Measurements from ENCODE around the gene P2RY14. TPM values are rescaled to one million over a fixed set of nuclear protein-coding genes. Genes with fewer than 3 reads are reported as not detected.
A peak's percentile ranks its signal among the peaks of the same experiment; 100 is the strongest.

P2RY14 gene
- total RNA-seq, 1 donor from 2014 or later, result 0.11 TPM

- FAIRE-seq, result no peak
- Histone ChIP-seq H3K4me1 (ENCODE audit: insufficient read depth, low read length) (no peaks in the 10 kb centered on the region), H3K4me3 (ENCODE audit: insufficient read depth, low read depth, low read length) (no peak overlapping the region), H4K20me1 (ENCODE audit: insufficient read depth, low read length) (no peaks in the 10 kb centered on the region), H2AFZ (ENCODE audit: low read depth, low read length) (no peak overlapping the region), H3K27me3 (ENCODE audit: insufficient read depth, low read length) (no peaks in the 10 kb centered on the region), H3K27ac (ENCODE audit: low read depth, low read length) (no peak overlapping the region), H3K9me3 (ENCODE audit: insufficient read depth, low read depth, low read length) (no peaks in the 10 kb centered on the region), H3K79me2 (ENCODE audit: insufficient read depth, low read length) (no peaks in the 10 kb centered on the region), H3K36me3 (ENCODE audit: insufficient read depth, low read length) (no peaks in the 10 kb centered on the region), H3K4me2 (ENCODE audit: low read length) (no peak overlapping the region), H3K9ac (ENCODE audit: low read length) (no peak overlapping the region)
- TF ChIP-seq EZH2 (IDR thresholded peaks at IDR 0.05; ENCODE audit: insufficient read depth, low read length), result no peak
- TF ChIP-seq CTCF (IDR thresholded peaks at IDR 0.05; ENCODE audit: insufficient read depth, low read depth, low read length), result no peak
- no peak for DNase-seq (ENCODE audit: low read depth)
- Mint-ChIP-seq H3K27ac (ENCODE audit: unreplicated experiment) (no peak overlapping the region), H3K4me3 (ENCODE audit: unreplicated experiment) (no peak overlapping the region), H3K9me3 (ENCODE audit: unreplicated experiment) (no peaks in the 10 kb centered on the region), H3K4me1 (ENCODE audit: low read depth, unreplicated experiment) (peaks cover 24% of the 10 kb centered on the region), H3K27me3 (ENCODE audit: low read depth, unreplicated experiment) (no peaks in the 10 kb centered on the region), H3K36me3 (ENCODE audit: low read depth, unreplicated experiment) (no peaks in the 10 kb centered on the region)
Observed at GRCh38 chr3:151199554-151200438, 78.5 kb downstream of the P2RY14 start.

GRCh38 chr3:151198849-151199248 lies 79.5 kb downstream of the P2RY14 start:
- H3K36me3 Mint-ChIP-seq (ENCODE audit: low read depth, unreplicated experiment), result no peaks in the 10 kb centered on the region
- H3K27ac ChIP-seq (ENCODE audit: low read depth, low read length), result no peak overlapping the region
- H3K27me3 Mint-ChIP-seq (ENCODE audit: low read depth, unreplicated experiment), result no peaks in the 10 kb centered on the region
- H4K20me1 ChIP-seq (ENCODE audit: insufficient read depth, low read length), result no peaks in the 10 kb centered on the region
- TF ChIP-seq EZH2 (IDR thresholded peaks at IDR 0.05; ENCODE audit: insufficient read depth, low read length) (no peak), CTCF (IDR thresholded peaks at IDR 0.05; ENCODE audit: insufficient read depth, low read depth, low read length) (no peak)
- no peaks in the 10 kb centered on the region for H3K36me3 ChIP-seq (ENCODE audit: insufficient read depth, low read length)
- H3K27ac Mint-ChIP-seq (ENCODE audit: unreplicated experiment), result peak overlapping the region; percentile 64
- H3K4me1 Mint-ChIP-seq (ENCODE audit: low read depth, unreplicated experiment), result peaks cover 20% of the 10 kb centered on the region
- H3K9me3 Mint-ChIP-seq (ENCODE audit: unreplicated experiment), result no peaks in the 10 kb centered on the region
- no peak overlapping the region for H3K9ac ChIP-seq (ENCODE audit: low read length)
- no peaks in the 10 kb centered on the region for H3K27me3 ChIP-seq (ENCODE audit: insufficient read depth, low read length)
- H3K4me3 ChIP-seq (ENCODE audit: insufficient read depth, low read depth, low read length), result no peak overlapping the region
- H3K9me3 ChIP-seq (ENCODE audit: insufficient read depth, low read depth, low read length), result no peaks in the 10 kb centered on the region
- no peak overlapping the region for H3K4me3 Mint-ChIP-seq (ENCODE audit: unreplicated experiment)
- H3K4me2 ChIP-seq (ENCODE audit: low read length), result no peak overlapping the region
- no peak overlapping the region for H2AFZ ChIP-seq (ENCODE audit: low read depth, low read length)
- DNase-seq (ENCODE audit: low read depth), result no peak
- no peaks in the 10 kb centered on the region for H3K4me1 ChIP-seq (ENCODE audit: insufficient read depth, low read length)
- no peaks in the 10 kb centered on the region for H3K79me2 ChIP-seq (ENCODE audit: insufficient read depth, low read length)
- no peak for FAIRE-seq

All from astrocyte (in vitro differentiated cells and primary cell).